HG03575 (cell line): ENCODE data around the gene FOXE3.

Source experiments
- ATAC-seq: cut with Tn5 transposase; IDR thresholded peaks from one replicate; pipeline ENCODE4 v1.9.1; 2021; ENCODE audit not compliant: unreplicated experiment, insufficient number of reproducible peaks, low FRiP score; ENCODE audit errors: extremely low read depth

FOXE3 gene

DNA sequence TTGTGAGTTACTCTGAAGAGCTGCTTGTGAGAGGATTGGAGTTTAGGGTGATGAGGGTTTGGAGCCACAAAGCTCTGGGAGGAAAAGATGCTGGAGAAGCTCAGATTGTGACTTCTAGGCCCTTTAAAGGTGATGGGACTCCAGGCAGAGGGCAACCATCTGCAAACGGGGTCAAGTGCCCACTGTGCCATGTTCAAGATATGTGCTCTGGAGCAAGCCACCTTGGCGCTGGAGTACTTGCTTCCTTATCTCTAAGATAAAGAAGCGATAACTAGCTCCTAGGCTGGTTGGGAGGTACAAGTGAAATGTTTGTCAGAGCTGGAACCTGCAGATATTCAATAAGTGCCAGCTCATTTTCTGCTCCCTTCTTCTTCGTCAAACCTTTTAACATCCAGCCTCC is 14.3 kb upstream of the FOXE3 start:
- ATAC-seq, result no peak

DNA sequence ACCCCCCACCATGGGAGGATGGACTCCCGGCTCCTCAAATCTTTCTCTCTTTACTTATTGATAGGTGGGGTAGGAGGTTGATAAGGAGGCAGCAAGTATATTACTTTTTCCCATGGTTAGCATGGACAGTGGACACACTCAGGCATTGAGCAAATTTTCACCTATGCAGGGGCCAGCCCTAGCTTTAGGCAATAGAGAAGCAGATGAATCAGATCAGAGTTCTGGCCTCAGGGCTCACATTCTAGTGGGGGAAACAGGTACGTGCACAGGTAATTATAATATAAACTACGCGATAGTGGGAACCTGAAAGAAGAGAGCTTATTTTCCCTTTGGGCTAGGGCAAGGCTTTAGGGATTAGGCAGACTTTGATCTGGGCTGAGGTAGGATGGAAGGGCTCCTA is 13.5 kb upstream of the FOXE3 start:
- ATAC-seq, result no peak

DNA sequence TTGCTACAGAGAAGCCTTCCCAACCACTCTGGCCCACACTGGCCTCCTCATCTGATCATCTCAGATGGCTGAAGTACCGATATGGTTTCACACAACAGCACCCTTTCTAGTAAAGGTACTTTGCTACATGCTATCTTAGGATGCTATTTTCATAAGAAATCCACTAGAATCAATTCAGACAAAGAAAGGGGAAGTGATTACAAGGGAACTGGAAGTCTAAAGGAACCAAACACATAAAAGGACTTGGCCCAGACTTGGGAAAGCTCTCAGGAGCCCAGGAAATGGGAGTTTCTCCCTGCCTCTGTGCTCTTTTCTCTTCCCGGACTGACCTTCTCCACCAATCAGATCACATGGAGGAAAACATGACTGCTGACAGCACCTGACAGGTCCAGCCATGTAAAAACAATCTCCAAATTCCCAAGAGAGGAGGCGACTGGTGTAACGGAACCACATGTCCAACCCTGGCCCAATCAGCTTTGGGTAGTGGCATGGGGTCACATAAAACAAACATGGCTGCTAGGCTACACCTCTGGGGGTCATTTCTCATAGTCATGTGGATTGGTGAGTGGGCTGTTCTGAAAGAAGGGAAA is 12.7 kb upstream of the FOXE3 start:
- ATAC-seq, result no peak

DNA sequence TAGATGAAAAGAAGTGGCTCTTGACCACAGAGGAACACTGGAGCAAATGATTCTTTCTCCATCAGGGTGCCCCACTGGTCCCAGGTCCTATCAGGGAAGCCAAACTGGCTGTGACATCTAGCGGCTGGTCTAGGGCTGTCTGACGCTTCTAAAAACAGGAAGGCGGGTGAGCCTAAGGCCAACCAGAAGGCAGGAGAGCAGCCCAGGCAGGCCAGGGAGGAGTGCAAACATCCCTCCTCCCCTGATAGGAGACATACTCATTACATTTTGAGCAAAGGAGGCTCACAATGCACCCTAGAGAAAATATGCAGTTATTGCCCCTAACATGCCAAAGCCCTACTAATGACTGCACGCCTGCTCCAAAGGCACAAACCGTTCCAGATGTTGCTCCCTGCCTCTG is 10.4 kb upstream of the FOXE3 start:
- ATAC-seq, result no peak

DNA sequence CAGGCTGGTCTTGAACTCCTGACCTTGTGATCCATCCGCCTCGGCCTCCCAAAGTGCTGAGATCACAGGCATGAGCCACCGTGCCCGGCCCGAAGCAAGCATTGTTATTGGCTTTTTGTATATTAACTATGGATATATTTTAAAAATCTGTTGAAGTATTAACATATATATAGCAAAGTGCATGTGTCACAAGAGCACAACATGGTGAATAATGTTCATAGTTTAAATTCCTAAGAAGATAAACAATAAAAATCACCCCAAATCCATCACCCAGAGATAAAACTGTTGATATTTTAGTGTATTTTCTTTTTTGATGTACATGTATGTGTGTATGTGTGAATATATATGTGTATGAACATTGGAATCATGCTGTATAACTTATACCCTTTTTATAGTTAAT is 9.1 kb upstream of the FOXE3 start:
- ATAC-seq, result no peak

DNA sequence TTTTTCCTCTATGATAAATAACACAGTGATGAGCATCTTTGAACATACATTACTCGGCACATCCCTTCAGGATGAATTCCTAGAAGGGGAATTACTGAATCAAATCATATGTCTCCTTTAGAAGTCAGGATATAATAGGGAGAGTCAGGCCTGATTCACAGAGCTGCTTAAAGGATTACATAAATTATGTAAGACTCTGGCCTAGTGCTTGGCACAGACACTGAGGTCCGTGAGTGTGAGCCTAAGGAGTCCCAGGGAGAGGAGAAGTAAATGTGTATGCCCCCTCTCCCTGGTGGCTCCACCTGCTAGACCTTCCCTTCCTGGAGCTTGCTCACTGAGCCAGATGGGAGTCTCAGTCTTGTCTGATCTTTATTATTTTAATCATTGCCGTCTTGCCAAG is 8.6 kb upstream of the FOXE3 start:
- no peak for ATAC-seq

DNA sequence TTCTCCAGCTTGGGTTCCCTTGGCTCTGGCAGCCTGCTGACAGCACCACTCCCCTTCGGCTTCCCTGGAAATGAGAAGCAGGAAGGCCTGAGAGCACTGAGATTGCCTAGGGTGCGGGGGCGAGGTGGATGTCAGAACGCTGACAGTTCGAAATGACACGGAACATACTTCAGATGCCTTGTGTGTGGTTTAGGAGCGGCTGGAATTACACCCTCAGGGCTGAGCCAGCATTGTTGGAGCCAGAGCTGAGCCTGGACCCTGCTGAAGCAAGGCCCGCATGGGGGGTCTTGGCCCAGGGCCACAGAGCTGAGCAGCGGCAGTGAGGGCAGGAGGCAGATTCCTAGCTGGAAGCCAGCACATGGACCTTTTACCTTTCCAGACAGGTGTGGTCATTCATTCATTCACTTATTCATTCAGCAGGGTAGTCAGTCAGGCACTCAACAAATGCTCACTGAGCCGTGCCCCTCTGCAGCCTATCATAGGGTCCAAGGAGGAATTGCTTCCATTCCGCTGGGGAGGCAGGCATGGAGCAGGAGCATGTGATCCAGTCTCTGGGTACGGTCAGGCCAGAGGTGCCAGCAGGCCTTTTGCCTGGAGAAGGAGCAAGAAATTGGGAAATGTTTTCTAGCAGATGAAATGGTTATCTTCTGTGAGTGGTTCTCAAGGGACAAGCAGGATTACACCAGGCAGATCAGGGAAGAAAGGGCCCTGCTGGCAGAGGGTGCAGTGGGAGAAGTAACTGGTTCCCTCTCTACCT is 6.6 kb upstream of the FOXE3 start:
- no peak for ATAC-seq

DNA sequence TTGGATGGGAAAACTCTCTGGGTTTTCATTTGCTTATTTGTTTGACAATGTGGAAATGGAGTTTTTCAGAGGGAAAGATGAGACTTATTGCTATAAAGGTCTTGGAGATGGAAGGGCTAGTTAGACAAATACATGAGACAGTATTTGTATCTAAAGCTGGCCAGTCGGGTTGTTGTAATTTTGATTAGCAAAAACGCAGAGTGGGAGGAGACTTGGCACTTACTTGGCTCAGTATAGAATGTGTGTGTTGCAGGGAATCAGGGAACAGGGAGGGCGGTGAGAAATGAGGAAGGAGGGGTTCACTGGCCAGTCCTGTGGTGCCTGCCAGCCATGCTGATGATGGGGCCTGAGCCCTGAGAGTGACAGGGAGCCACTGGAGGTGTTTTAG is 6.0 kb upstream of the FOXE3 start:
- no peak for ATAC-seq

DNA sequence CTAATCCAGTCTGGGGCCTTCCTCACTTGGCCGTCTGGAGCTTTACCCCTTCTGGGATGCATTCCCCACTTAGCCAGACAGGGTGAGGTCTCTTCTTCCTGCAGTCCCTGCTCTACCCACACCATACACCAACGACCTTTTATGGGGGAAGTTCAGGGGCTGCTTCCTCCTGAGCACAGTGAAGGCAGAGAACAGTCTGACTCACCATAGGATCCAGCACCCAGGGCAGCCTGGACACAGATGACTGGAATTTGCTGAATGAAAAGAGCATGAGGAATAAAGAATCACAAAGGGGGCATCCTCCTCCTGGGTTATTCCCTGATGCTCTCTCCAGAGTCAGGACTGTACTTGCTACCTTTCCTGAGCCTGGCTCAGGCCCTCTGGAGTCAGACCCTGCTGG is 4.6 kb upstream of the FOXE3 start:
- ATAC-seq, result no peak

DNA sequence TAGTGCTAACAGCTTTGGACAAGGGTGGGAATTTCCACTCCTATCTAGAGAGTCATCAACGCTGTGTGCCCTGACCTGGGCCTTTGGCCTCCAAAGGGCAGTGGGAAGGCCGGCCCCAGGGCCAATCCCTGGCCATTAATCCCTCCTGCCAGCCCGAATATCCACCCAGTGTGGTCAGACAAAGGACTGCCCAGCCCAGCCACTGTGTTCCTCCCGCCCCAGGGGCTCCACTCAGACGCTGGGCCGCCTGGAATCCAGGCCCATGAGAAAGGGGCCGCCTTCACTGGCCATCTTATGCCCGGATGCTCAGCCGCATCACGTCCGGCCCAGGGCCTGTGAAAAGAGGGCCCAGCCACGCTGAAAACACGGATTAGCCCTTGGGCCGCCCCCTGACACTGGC is 3.6 kb upstream of the FOXE3 start:
- no peak for ATAC-seq

DNA sequence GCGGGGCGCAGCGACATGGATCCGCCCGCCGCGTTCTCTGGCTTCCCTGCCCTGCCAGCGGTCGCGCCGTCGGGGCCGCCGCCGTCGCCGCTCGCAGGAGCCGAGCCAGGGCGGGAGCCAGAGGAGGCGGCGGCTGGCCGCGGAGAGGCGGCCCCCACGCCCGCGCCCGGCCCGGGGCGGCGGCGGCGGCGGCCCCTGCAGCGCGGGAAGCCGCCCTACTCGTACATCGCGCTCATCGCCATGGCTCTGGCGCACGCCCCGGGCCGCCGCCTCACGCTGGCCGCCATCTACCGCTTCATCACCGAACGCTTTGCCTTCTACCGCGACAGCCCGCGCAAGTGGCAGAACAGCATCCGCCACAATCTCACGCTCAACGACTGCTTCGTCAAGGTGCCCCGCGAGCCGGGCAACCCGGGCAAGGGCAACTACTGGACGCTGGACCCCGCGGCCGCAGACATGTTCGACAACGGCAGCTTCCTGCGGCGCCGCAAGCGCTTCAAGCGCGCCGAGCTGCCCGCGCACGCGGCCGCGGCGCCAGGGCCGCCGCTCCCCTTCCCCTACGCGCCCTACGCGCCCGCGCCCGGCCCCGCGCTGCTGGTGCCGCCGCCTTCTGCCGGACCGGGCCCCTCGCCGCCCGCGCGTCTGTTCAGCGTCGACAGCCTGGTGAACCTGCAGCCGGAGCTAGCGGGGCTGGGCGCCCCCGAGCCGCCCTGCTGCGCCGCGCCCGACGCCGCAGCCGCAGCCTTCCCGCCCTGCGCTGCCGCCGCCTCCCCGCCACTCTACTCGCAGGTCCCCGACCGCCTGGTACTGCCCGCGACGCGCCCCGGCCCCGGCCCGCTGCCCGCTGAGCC is 459 bp downstream of the FOXE3 start:
- no peak for ATAC-seq

DNA sequence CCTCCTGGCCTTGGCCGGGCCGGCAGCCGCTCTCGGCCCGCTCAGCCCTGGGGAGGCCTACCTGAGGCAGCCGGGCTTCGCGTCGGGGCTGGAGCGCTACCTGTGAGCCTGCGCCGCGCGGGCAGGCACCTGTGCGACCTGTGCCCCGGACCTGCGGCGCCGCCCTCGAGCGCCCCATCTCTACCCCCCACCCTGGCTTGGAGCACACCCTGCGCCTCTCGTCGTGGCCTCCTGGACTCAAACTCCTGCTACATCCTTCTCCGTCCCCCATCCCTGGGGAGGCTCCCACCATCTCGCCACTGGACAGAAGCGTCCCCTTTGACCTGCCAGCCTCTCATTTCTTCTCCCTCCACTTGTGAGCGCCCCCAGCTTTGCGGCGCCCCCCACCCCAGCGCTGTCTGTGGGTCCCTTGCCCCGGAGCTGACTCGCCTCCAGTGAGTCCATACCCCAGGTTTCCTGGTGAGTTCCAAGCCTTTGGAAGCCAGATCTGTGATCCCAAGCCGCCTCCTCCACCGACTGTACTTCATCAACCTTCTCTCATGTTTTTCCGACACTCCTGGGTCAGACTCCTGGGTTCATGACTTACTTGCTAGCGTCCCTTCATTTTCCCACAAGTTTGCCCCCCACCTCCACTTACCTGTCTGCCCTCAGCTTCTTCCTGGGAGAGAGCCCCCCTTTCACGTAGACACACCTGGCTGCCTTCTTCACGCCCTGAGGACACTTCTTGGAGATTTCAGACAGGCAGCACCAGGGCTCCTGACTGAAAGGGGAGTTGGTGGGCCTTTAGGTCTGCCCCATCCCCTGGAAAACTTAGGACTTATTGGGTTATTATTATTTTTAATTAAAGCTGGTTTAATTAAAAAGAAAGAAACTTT is 1.3 kb downstream of the FOXE3 start:
- ATAC-seq, result no peak

DNA sequence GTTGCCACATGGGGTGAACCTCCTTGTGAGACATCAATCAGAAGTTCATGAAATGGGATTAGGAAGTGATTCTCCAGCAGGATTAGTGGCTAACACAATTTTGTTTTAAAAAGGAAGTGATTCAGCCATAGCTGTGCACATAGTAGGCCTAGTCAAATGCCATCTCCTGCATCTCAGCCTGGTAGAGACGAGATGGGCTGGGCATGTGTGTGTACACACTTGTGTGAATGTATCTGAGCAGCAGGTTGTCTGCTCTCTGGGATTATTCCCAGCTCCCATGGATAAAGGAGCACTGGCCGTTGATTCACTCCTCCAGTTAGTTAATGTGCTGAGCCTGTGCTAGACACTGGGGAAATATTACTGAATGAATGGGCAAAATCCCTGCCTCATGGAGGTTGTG is 2.0 kb downstream of the FOXE3 start:
- ATAC-seq, result no peak

DNA sequence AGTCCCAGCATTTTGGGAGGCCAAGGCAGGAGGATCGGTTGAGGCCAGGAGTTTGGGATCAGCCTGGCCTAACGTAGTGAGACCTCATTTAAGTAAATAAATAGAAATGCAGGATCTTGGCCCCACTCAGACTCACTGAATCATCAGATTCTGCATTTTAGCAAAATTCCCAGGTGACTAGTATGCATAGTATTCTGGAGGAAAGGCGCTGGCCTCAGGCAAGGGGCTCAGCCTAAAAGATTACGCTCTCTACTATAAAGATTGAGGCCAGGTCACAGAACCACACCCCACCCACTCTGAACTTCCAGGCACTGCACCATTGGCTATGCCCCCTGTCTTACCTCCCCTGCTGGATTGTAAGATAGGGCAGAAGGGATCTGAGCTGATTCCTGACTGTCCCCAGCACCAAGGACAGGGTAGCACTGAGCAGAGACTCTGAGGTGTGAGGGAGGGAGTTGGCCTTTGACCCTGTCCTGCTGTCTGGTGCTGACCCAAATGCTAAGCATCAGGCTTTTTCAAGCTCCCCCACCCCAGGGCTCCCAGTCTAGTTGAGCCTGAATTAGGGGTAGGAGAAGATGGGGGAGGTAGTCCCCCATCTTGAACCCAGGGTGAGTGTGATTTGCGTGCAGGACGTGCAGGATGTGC is 2.7 kb downstream of the FOXE3 start:
- ATAC-seq, result no peak

DNA sequence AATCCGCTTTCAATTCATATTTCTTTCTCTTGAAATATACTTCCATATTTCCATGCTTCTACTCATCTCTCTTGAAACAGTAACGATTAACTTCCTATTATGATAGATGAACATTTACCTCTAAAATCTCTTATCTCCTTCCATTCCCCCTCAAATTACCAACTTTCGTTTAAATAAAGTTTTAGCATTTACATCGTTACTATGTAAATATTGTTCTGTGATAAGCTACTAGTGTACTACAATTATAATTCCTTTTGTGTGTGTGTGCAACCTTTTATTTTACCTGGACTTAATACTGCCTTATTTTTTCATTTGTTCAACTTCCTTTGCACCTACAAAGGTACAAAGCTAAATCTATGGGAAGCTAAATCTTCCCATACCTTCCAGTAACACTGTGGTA is 4.5 kb downstream of the FOXE3 start:
- ATAC-seq, result no peak

DNA sequence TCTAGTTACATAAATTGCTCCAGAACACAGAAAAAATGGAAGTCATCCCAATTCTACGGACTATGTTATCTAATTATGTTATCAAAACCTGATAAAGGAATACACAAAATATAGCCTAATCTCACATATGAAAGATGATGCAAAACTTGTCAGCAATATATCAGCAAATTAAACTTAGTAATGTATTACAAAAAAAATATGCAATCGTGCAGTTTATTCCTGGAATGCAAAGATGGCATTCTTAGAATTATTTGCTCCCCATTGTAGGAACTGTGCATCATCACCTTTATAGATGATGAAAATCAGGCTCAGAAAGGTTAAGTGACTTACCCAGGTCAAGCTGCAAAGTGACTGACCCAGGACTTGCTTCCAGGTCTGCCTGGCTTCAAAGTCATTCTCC is 7.8 kb downstream of the FOXE3 start:
- ATAC-seq, result no peak

DNA sequence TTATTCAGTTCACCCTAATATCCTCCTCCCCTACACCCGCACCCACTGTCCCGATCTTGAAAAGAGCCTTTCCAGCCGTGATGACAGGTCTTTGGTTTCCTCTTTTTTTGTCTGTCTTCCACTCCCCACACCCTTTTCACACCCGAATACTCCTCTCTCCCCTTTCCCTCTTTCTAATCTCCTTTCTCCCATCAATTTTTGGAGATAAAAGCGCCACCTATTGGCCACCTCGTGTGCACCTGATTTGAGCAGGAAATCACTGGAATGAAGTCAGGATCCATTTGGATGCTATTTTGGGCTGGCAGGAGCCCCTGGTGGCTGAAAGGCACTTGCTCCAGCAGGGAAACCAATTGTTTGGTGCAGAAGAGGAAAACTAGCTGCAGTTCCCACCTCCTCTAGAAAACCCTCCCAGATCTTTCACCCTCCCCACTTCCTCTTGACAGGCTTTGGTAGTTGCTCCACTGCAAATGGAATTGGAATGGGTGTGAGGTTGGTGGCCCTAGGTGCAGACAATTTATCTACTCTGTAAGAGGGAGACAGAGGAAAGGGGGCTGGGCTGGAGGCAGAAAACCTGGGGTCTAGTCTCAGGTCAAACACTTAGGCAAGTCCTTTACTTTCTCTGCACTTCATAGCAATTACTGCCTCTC is 8.4 kb downstream of the FOXE3 start:
- no peak for ATAC-seq

DNA sequence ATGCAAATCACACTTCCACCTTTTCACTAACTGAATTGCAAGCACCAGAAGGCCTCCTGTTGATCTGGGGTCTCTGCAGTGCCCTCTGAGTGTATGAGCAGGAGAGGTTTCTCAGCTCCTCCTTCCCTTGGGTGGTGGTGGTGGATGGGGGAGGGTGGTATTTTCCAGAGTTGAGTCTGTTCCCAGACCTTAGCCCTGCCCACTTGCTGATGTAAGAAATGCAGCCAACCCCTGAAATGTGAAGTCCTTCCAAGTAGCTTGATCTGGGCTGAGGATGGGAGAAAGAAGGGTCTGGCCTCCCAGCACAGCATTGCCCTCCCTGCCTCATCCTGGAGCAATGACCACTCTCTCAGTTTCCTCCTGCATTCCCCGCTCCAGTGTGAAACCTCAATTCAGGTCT is 15.4 kb downstream of the FOXE3 start:
- ATAC-seq, result no peak
